Measurements from ENCODE around the gene HRNR.

The HRNR gene

DNA sequence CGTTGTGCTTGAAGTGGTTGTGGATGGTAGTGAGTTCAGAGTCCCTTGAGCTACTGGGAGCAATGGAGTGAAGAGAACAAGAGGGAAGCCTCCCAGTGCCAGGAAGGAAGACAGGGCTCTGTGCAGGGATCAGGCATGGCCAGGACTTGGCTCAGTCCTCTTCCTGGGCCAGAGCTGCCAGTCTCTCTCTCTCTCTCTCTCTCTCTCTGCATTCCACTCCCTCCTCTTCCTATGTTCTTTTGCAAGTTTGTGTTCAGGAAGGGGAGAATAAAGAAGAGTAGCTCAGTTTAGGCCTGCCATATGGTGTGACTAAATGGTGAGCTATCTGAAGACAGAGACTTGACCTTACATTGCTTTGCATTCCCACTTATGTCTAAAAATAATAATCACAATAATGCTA lies 44.4 kb downstream of the HRNR start:
- TF ChIP-seq, protein P1, sequence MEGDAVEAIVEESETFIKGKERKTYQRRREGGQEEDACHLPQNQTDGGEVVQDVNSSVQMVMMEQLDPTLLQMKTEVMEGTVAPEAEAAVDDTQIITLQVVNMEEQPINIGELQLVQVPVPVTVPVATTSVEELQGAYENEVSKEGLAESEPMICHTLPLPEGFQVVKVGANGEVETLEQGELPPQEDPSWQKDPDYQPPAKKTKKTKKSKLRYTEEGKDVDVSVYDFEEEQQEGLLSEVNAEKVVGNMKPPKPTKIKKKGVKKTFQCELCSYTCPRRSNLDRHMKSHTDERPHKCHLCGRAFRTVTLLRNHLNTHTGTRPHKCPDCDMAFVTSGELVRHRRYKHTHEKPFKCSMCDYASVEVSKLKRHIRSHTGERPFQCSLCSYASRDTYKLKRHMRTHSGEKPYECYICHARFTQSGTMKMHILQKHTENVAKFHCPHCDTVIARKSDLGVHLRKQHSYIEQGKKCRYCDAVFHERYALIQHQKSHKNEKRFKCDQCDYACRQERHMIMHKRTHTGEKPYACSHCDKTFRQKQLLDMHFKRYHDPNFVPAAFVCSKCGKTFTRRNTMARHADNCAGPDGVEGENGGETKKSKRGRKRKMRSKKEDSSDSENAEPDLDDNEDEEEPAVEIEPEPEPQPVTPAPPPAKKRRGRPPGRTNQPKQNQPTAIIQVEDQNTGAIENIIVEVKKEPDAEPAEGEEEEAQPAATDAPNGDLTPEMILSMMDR (IDR thresholded peaks at IDR 0.05; ENCODE audit: borderline replicate concordance, control extremely low read depth, extremely low read depth, insufficient read depth, missing control alignments), result no peak
- no peak for DNase-seq (ENCODE audit: low spot score)
- in situ Hi-C loops (cut with MboI; ENCODE audit: low sequenced_read_pairs, unreplicated experiment), result no loop called here

DNA sequence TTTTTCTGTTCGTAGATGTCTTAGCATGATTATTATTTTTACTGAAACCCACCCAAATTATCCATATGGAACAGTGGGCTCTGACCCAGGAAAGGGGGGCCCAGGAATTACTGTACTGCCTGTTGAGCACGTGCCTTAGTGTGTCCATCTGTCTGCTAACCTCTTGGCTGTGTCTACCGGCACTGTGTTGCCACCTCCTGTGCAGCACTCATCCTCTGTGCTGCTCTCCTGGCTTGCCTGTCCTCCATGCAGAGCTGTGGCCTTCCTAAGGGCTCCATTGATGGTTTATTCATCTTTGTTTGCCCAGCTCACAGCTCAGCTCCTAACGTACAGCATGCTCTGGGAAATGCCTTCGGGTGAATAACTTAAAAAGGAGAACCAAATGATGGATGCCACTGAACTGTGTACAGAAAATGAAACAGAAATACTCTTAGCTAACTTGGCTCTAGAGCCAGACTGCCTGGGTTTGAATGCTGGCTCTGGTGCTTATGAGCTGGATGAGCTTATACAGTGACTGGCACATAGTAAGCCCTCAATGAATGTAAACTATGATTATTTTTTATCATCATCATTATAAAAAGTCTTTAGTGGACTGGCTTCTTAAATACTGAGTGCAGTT lies 53.6 kb downstream of the HRNR start:
- TF ChIP-seq, protein P1 (IDR thresholded peaks at IDR 0.05; ENCODE audit: borderline replicate concordance, control extremely low read depth, extremely low read depth, insufficient read depth, missing control alignments), result no peak
- in situ Hi-C loops (cut with MboI; ENCODE audit: low sequenced_read_pairs, unreplicated experiment), result no loop called here
- no peak for DNase-seq (ENCODE audit: low spot score)

DNA sequence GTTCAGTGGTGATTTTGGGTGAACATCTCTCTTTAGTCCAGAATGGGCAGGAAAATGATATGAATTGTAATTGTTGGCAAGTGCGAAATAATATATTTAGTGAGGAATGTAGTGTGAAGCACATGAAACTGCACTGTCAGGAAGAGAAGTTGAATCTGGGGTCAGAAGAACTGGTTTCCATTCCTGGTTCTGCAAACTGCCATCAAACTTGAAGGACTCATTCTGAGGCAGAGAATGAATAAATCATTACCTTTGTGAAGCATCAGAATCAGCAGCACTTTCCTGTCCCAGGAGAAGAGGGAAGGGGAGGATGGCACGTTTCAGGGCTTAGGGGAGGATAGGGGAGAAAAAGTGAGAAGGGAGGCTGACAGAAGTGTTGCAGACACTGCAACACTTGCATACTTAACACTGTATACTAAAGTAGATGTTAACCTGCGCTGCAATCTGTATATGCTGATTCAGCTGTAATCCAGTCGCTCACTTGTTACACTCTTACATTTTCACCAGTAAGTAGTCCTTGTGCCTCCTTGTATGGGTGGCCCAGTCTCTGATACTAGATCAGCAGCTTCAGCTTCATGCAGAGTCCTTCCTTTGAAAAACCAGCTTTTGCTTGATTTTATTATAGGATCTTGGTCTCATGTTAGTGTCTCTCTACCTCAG lies 54.5 kb downstream of the HRNR start:
- in situ Hi-C loops (cut with MboI; ENCODE audit: low sequenced_read_pairs, unreplicated experiment), result no loop called here
- no peak for DNase-seq (ENCODE audit: low spot score)
- TF ChIP-seq, protein P1 (IDR thresholded peaks at IDR 0.05; ENCODE audit: borderline replicate concordance, control extremely low read depth, extremely low read depth, insufficient read depth, missing control alignments), result no peak

DNA sequence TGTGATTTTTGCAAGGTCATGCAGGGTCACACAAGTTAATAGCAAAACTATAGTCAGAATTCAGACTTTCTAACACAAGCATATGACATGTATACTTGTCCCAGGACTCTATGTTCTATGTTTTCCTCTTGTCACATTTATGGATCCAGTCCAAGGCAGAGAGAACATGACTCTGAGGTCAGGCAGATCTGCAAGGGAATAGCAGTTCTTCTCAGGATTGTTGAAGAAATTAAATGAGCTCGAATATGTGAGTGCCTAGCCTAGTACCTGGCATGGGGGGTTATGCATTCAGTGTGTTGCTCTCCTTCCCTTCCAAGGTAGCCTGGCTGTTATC lies 55.5 kb downstream of the HRNR start:
- DNase-seq (ENCODE audit: low spot score), result no peak
- TF ChIP-seq, protein P1 (IDR thresholded peaks at IDR 0.05; ENCODE audit: borderline replicate concordance, control extremely low read depth, extremely low read depth, insufficient read depth, missing control alignments), result no peak
- in situ Hi-C loops (cut with MboI; ENCODE audit: low sequenced_read_pairs, unreplicated experiment), result no loop called here

DNA sequence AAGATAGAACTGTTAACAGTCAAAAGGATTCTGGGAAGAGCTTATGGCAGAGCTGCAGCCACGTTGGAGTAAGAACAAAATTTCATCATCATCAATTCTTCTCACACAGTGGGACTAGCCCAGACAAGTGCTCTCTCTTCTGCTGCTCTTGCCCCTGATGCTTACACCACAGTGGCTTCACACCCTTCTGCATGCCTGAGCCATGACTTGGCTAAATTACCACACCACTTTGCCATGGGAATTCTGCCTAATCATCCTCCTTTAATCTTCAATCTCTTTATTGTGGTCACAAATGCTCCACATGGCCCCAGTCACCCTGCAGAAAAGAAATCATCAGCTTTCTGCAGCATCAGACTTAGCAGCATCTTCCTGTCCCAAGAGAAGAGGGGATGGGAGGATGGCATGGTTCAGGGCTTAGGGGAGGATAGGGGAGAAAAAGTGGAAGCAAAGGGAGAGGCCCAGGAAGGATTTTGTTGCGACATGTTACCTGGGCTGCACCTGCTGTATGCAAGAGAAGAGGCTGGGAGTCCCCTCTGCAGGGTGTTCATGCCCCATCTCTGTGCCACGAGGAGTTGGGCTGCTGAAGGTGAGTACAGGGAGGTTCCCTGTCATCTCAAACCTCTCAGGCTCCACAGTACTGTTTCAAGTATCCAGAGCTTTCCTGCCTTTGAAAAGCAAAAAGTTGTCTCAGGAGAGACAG lies 56.0 kb downstream of the HRNR start:
- in situ Hi-C loops (cut with MboI; ENCODE audit: low sequenced_read_pairs, unreplicated experiment), result no loop called here
- TF ChIP-seq, protein P1 (IDR thresholded peaks at IDR 0.05; ENCODE audit: borderline replicate concordance, control extremely low read depth, extremely low read depth, insufficient read depth, missing control alignments), result no peak
- no peak for DNase-seq (ENCODE audit: low spot score)

DNA sequence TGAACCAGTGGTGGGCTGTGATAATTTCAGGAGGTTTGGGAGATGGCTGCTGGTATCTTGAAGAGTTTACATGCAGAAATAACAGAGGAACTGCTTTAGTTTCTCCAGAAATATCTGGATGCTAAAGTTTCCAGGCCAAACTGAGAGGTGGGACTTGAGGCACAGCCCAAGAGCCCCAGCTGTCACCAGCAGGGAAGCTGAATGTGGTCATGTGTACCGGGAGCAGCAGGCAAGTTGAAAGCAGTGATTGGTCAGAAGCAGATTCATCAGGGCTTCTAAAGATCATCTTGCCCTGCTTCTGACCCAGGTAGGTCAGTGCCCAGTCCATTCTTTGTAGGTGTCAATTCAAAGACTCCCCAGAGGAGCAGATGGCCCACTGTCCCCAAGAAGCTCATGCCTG lies 57.0 kb downstream of the HRNR start:
- in situ Hi-C loops (cut with MboI; ENCODE audit: low sequenced_read_pairs, unreplicated experiment), result no loop called here
- TF ChIP-seq, protein P1 (IDR thresholded peaks at IDR 0.05; ENCODE audit: borderline replicate concordance, control extremely low read depth, extremely low read depth, insufficient read depth, missing control alignments), result no peak
- DNase-seq (ENCODE audit: low spot score), result no peak

Data from GM13976 (cell line).